ENCODE data around the gene AHNAK2.
A peak's percentile ranks its signal among the peaks of the same experiment; 100 is the strongest.

Gene AHNAK2

DNA sequence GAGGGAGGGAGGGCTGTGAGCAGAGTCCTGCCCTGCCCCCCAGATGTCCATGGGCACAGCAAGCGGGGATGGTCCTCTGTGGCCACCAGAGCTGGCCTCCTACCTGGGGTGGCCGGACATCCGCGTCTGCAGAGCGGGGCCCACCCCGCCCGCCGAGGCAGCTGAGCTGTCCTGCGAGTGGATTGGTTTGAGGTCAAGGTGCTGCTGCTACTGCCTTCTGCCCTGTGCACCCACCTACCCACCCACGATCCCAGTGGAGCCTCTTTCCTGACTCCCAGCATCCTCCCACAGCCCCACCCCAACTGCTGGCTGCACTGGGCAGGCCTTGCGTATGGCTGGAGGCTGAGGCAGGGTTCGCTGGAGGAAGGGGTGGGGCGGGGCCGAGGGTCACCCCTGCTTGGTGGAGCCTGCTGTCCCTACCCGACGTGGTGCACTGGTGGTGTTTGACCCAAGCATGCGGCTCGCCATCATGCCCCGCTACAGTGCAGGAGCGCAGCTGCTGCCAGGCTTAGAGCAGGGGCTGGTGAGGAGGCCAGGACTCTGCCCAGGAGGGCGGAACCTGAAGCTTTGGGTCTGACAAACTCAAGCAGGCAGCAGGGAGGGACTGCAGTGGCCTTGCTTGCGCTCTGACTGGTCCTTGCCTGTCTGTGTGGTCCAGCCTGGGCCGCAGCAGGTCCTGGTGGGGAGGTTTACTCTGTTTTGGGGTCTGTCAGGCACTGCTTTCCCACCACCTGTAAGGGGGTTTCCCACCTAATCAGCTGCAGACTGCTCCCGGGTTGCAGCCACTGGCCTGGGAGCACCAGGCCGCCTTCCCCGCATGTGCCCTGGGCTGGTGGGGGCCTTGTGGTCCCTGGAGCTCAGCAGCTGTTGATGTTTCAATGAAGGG lies 89.4 kb downstream of the AHNAK2 start:
- no peak overlapping the region for H3K27ac ChIP-seq (ENCODE audit: extremely low read depth, low read depth, low read length)
- POLR2A ChIA-PET, result interaction anchor here (1.4 kb wide), 1 partner anchor 8 kb away, joined by 3 read pairs; no protein-coding TSS in a partner anchor
- H3K9me3 ChIP-seq (ENCODE audit: control insufficient read depth, insufficient read depth, low read depth, low read length), result no peaks in the 10 kb centered on the region
- H3K4me1 ChIP-seq (ENCODE audit: control insufficient read depth, insufficient read depth, low read length), result no peaks in the 10 kb centered on the region
- TF ChIP-seq ZNF843 (tag by site-specific recombination; IDR thresholded peaks at IDR 0.05), result no peak
- peak; percentile 62; the same call in 1 of the 2 replicates for TF ChIP-seq EGR2 (tag by site-specific recombination; IDR thresholded peaks at IDR 0.05; ENCODE audit: low read depth)
- TF ChIP-seq HIC1 (tag by site-specific recombination; IDR thresholded peaks at IDR 0.05), result peak; percentile 8; the same call in 1 of the 2 replicates
- TF ChIP-seq SP2 (tag by site-specific recombination; IDR thresholded peaks at IDR 0.05), result peak; percentile 32
- TF ChIP-seq ZNF585B (tag by site-specific recombination; IDR thresholded peaks at IDR 0.05), result no peak
- TF ChIP-seq ZFHX2 (tag by site-specific recombination; conservative IDR thresholded peaks at IDR 0.05), result peak; percentile 83
- CTCF ChIA-PET, result no interaction called here
- no peak overlapping the region for H3K4me3 ChIP-seq (ENCODE audit: low read depth, low read length)
- H3K36me3 ChIP-seq (ENCODE audit: control insufficient read depth in 2 of 2, insufficient read depth in 1 of 2, low read length in 2 of 2), result peaks cover 0 to 58% of the 10 kb centered on the region in 2 experiments; a peak in 1 of 3 replicates

- Histone ChIP-seq H3K36me3 (ENCODE audit: control insufficient read depth in 2 of 2, insufficient read depth in 1 of 2, low read length in 2 of 2) (peaks cover 0 to 58% of the 10 kb centered on the region in 2 experiments; a peak in 1 of 3 replicates), H3K4me3 (ENCODE audit: low read depth, low read length) (no peak overlapping the region), H3K27ac (ENCODE audit: extremely low read depth, low read depth, low read length) (no peak overlapping the region), H3K4me1 (ENCODE audit: control insufficient read depth, insufficient read depth, low read length) (no peaks in the 10 kb centered on the region), H3K9me3 (ENCODE audit: control insufficient read depth, insufficient read depth, low read depth, low read length) (no peaks in the 10 kb centered on the region)
- ChIA-PET CTCF (no interaction called here), POLR2A (interaction anchor here (1.4 kb wide), 1 partner anchor 7 kb away, joined by 3 read pairs; no protein-coding TSS in a partner anchor)
- no peak for TF ChIP-seq ZNF148 (tag by site-specific recombination; IDR thresholded peaks at IDR 0.05; ENCODE audit: borderline replicate concordance)
These were observed 90.3 kb downstream of the AHNAK2 start for GRCh38 chr14:104887623-104888488.

Data from HEK293 (cell line).